H1 (cell line): ENCODE results near the gene PATJ.

Source experiments
- ATF3 ChIP-seq: IDR thresholded peaks from 2 replicates; pipeline ENCODE4 v1.6.1; 2011; ENCODE audit warnings: low read depth, mild to moderate bottlenecking, low read length; ENCODE audit not compliant: insufficient read depth
- CHD2 ChIP-seq: IDR thresholded peaks from 2 replicates; pipeline ENCODE4 v1.6.1; 2012; ENCODE audit warnings: low read length, improper control_type of control experiment
- CTCF ChIP-seq, 3 experiments: IDR thresholded peaks; 1 replicate in 2 of 3; 2 replicates in 1 of 3; pipeline versions ENCODE4 v1.5.1 to v1.6.1; 2011; ENCODE audit warnings: low read length in 3 of 3, mild to moderate bottlenecking in 3 of 3, inconsistent platforms in 2 of 3, low read depth in 1 of 3, moderate library complexity in 1 of 3; ENCODE audit not compliant: insufficient read depth in 1 of 3; ENCODE audit errors: control extremely low read depth in 1 of 3
- E2F6 ChIP-seq: IDR thresholded peaks from 2 replicates; pipeline ENCODE4 v1.6.1; 2012; ENCODE audit warnings: inconsistent platforms
- EGR1 ChIP-seq: IDR thresholded peaks from 2 replicates; pipeline ENCODE4 v1.6.1; 2011; ENCODE audit warnings: low read depth, low read length, borderline replicate concordance
- KDM5A ChIP-seq: fragments of 200-600 bp; IDR thresholded peaks from 2 replicates; pipeline ENCODE4 v1.7.1; 2012; ENCODE audit warnings: mild to moderate bottlenecking, low read length, inconsistent platforms, mixed read lengths
- MAX ChIP-seq: IDR thresholded peaks from 2 replicates; pipeline ENCODE4 v1.6.1; 2012; ENCODE audit warnings: inconsistent platforms
- POLR2A ChIP-seq, 2 experiments: IDR thresholded peaks; 1 replicate in 1 of 2; 2 replicates in 1 of 2; pipeline ENCODE4 v1.6.1; 2011; ENCODE audit warnings: low read depth in 2 of 2, low read length in 2 of 2, mild to moderate bottlenecking in 2 of 2; ENCODE audit errors: control extremely low read depth in 1 of 2
- POU5F1 ChIP-seq: IDR thresholded peaks from 2 replicates; pipeline ENCODE4 v1.6.1; 2011; ENCODE audit warnings: low read depth, mild to moderate bottlenecking, low read length, moderate library complexity
- SUZ12 ChIP-seq: fragments of 200-600 bp; sonication (generic); IDR thresholded peaks from 2 replicates; pipeline ENCODE4 v1.6.1; 2012; ENCODE audit warnings: mild to moderate bottlenecking, inconsistent platforms, low read length, moderate library complexity, mixed read lengths

- TF ChIP-seq CTCF (IDR thresholded peaks at IDR 0.05; ENCODE audit: control extremely low read depth in 1 of 3, insufficient read depth in 1 of 3, low read depth in 1 of 3, low read length in 3 of 3) (no peak), ATF3 (no peak), POU5F1 (no peak), EGR1 (no peak), POLR2A (IDR thresholded peaks at IDR 0.05; ENCODE audit: control extremely low read depth in 1 of 2, low read depth in 2 of 2, low read length in 2 of 2) (no peak), SUZ12 (no peak), KDM5A (no peak), E2F6 (no peak), MAX (no peak), CHD2 (no peak)
These were observed 32.4 kb upstream of the PATJ start for GRCh38 chr1:61709908-61710289.
